Astrocyte (in vitro differentiated cells and primary cell): ENCODE results near the gene ZNF292.

ENCODE experiments used
- EZH2 ChIP-seq: IDR thresholded peaks from 2 replicates; pipeline ENCODE4 v1.6.1; 2012; ENCODE audit warnings: mild to moderate bottlenecking, low read length, inconsistent platforms; ENCODE audit not compliant: insufficient read depth
- TF ChIP-seq, protein P1 (sequence below): IDR thresholded peaks from 2 replicates; pipeline ENCODE4 v1.5.1; 2011; ENCODE audit warnings: low read depth, mild to moderate bottlenecking, inconsistent platforms, low read length, moderate library complexity; ENCODE audit not compliant: insufficient read depth

DNA sequence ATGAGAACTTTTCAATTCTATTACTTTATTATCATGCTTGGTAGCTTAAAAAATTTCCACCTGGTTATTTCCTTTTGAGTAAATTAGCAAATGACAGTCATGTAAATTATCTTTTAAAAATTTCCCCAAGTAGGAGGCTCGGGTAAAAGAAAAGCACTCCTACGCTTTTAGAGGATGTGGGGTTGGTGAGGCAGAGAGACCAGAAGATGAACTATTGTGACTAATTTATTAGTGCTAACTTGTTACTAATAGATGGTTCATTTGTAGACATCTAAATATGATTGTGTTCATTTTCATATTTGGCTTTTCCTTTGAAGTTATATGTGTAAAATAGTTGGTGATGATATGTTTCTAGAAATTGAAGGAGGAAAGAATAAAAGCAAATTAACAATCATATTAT, 27.0 kb downstream of the ZNF292 start:
- TF ChIP-seq, protein P1, sequence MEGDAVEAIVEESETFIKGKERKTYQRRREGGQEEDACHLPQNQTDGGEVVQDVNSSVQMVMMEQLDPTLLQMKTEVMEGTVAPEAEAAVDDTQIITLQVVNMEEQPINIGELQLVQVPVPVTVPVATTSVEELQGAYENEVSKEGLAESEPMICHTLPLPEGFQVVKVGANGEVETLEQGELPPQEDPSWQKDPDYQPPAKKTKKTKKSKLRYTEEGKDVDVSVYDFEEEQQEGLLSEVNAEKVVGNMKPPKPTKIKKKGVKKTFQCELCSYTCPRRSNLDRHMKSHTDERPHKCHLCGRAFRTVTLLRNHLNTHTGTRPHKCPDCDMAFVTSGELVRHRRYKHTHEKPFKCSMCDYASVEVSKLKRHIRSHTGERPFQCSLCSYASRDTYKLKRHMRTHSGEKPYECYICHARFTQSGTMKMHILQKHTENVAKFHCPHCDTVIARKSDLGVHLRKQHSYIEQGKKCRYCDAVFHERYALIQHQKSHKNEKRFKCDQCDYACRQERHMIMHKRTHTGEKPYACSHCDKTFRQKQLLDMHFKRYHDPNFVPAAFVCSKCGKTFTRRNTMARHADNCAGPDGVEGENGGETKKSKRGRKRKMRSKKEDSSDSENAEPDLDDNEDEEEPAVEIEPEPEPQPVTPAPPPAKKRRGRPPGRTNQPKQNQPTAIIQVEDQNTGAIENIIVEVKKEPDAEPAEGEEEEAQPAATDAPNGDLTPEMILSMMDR: no peak
- TF ChIP-seq EZH2: no peak
